Measurements from ENCODE around the gene AGGF1. TPM values are rescaled to one million over a fixed set of nuclear protein-coding genes. Genes with fewer than 3 reads are reported as not detected.

AGGF1 gene
- total and polyA plus RNA-seq, 10 donors: 8.2 to 33.6 (median 25.9) TPM

GRCh38 chr5:77086689-77087483, 56.7 kb downstream of the AGGF1 start, which contains the start of gene ZBED3:
ZBED3 (minus strand) TSS chr5:77087285; CDS start chr5:77077878, 9,407 bp downstream.
- intact Hi-C loops (cut with DNase I; ENCODE audit: low total_unique reads): no loop called here
- Histone ChIP-seq H3K27me3 (replicated peaks in 1 of 7) (no peaks in the 10 kb centered on the region), H3K36me3 (no peaks in the 10 kb centered on the region), H3K9me3 (no peaks in the 10 kb centered on the region), H3K27ac (peak within 1 kb of the TSS; percentile 76 to 92 (median 89)), H3K4me3 (peak within 1 kb of the TSS; percentile 66 to 81 (median 70)), H3K4me1 (peaks cover 7 to 28% (median 19%) of the 10 kb centered on the region in 6 donors)
- DNase-seq: peak; percentile 89
- TF ChIP-seq CTCF (IDR thresholded peaks at IDR 0.05 in 8 of 11, conservative IDR thresholded peaks at IDR 0.05 in 3 of 11) (peak in 4 of 11 experiments; percentile 12 to 16 (median 14)), POLR2A (IDR thresholded peaks at IDR 0.05) (no peak), POLR2AphosphoS5 (IDR thresholded peaks at IDR 0.05) (peak in 2 of 3 donors; percentile 64 to 68)
- 0 to 1% (median 0%) methylated on average over 58 to 63 of the region's 63 CpGs for WGBS, 5 donors

- peak; percentile 77 for DNase-seq
- intact Hi-C loops (cut with DNase I; ENCODE audit: low total_unique reads): no loop called here
- 17 to 27% (median 21%) methylated on average over 12 to 16 of the region's 16 CpGs for WGBS, 5 donors
- H3K4me3 ChIP-seq: peak overlapping the region; percentile 66 to 81 (median 70)
- H3K4me1 ChIP-seq: peaks cover 7 to 28% (median 19%) of the 10 kb centered on the region in 6 donors
- no peak for TF ChIP-seq POLR2AphosphoS5 (IDR thresholded peaks at IDR 0.05)
- no peak for TF ChIP-seq POLR2A (IDR thresholded peaks at IDR 0.05)
- no peak for TF ChIP-seq CTCF (IDR thresholded peaks at IDR 0.05 in 8 of 11, conservative IDR thresholded peaks at IDR 0.05 in 3 of 11)
- no peaks in the 10 kb centered on the region for H3K36me3 ChIP-seq
- no peaks in the 10 kb centered on the region for H3K27me3 ChIP-seq (replicated peaks in 1 of 7)
- no peaks in the 10 kb centered on the region for H3K9me3 ChIP-seq
- peak overlapping the region in 7 of 8 donors; percentile 76 to 92 (median 89) for H3K27ac ChIP-seq
Measured at GRCh38 chr5:77087484-77088261, 57.5 kb downstream of the AGGF1 start.

GRCh38 chr5:77095189-77095588, 65.0 kb downstream of the AGGF1 start:
- WGBS, 5 donors: 82 to 98% (median 92%) methylated on average over 4 of the region's 4 CpGs
- no peaks in the 10 kb centered on the region for H3K27me3 ChIP-seq (replicated peaks in 1 of 7)
- TF ChIP-seq POLR2AphosphoS5 (IDR thresholded peaks at IDR 0.05) (no peak), POLR2A (IDR thresholded peaks at IDR 0.05) (no peak), CTCF (IDR thresholded peaks at IDR 0.05 in 8 of 11, conservative IDR thresholded peaks at IDR 0.05 in 3 of 11) (no peak)
- peaks cover 0 to 3% (median 0%) of the 10 kb centered on the region in 6 donors for H3K36me3 ChIP-seq
- H3K9me3 ChIP-seq: no peaks in the 10 kb centered on the region
- H3K4me3 ChIP-seq: no peak overlapping the region
- no peak for DNase-seq
- H3K27ac ChIP-seq: no peak overlapping the region
- intact Hi-C loops (cut with DNase I; ENCODE audit: low total_unique reads): no loop called here
- H3K4me1 ChIP-seq: no peaks in the 10 kb centered on the region
